Esophagus squamous epithelium (tissue), 4 donors: ENCODE results near the gene PAM.

ENCODE experiments used
- CTCF ChIP-seq, 6 experiments: fragments of 450-650 bp in 4 of 6; fragments of 200-600 bp in 2 of 6; sonication (generic) in 2 of 6; IDR thresholded peaks; one replicate each; pipeline ENCODE4 v1.5.1; 2016 to 2019; ENCODE audit warnings: antibody characterized with exemption in 6 of 6, mild to moderate bottlenecking in 4 of 6, moderate library complexity in 4 of 6
- POLR2A ChIP-seq, 4 donors: fragments of 450-650 bp; IDR thresholded peaks; one replicate each; pipeline ENCODE4 v1.6.1; 2017; ENCODE audit warnings: antibody characterized with exemption in 4 of 4, mild to moderate bottlenecking in 4 of 4, moderate library complexity in 3 of 4

GRCh38 chr5:103019804-103020203 is 264.7 kb downstream of the PAM start:
- no peak for TF ChIP-seq CTCF (IDR thresholded peaks at IDR 0.05)
- TF ChIP-seq POLR2A (IDR thresholded peaks at IDR 0.05): no peak
